Fibroblast of lung (primary cell): ENCODE measurements around the gene IDE.

Experiments
- CTCF ChIP-seq, 2 donors: IDR thresholded peaks in 1 of 2; conservative IDR thresholded peaks in 1 of 2; 1 replicate in 1 of 2; 2 replicates in 1 of 2; pipeline ENCODE4 v1.5.1; 2011 to 2012; ENCODE audit warnings: low read length in 2 of 2, control low read depth in 1 of 2, inconsistent platforms in 1 of 2, low read depth in 1 of 2, mild to moderate bottlenecking in 1 of 2
- EZH2 ChIP-seq: IDR thresholded peaks from 2 replicates; pipeline ENCODE4 v1.5.1; 2012; ENCODE audit warnings: low read length, control low read depth, mild to moderate bottlenecking; ENCODE audit errors: missing control alignments

GRCh38 chr10:92547676-92548075 lies 26.2 kb downstream of the IDE start:
- TF ChIP-seq CTCF (conservative IDR thresholded peaks at IDR 0.05 in 1 of 2, IDR thresholded peaks at IDR 0.05 in 1 of 2; ENCODE audit: low read depth in 1 of 2, low read length in 2 of 2) (no peak), EZH2 (no peak)
